ENCODE measurements around the gene ADORA1. TPM values are rescaled to one million over a fixed set of nuclear protein-coding genes. Genes with fewer than 3 reads are reported as not detected.

ADORA1 gene
- total and polyA plus RNA-seq, 2 donors (not counting 3 experiments of a cell fraction or from before 2014, with no cell fraction given): 0.15 TPM; not detected in 1

DNA sequence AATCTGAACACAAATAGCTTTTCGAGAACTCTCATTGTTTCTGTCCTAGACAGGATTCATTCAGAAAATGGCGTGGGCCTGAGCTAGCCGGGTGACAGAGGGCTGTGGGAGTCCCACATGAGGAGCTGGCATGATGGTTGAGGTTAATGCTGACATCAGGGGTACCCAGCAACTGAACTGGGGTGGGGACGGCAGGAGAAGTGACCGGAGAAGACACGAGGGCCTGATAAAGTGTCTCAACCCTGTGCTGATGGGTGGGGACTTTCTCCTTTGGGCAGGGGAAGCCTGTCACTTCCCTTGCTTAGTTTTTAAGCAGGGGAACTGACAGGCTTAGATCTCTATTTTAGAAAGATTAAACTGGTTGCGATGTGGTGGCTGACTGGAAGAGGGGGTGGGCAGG is 87.3 kb downstream of the ADORA1 start:
- TF ChIP-seq POLR2AphosphoS5 (IDR thresholded peaks at IDR 0.05; ENCODE audit: insufficient read depth, low read depth, low read length): no peak
- no peak for TF ChIP-seq JUN (IDR thresholded peaks at IDR 0.05; ENCODE audit: borderline replicate concordance, insufficient read depth, insufficient read length, low read depth)
- TF ChIP-seq MYC (IDR thresholded peaks at IDR 0.05; ENCODE audit: low read depth, low read length): no peak
- TF ChIP-seq GATA2 (IDR thresholded peaks at IDR 0.05; ENCODE audit: insufficient read depth, insufficient read length, low read depth, low read length): no peak
- TF ChIP-seq, protein P1, sequence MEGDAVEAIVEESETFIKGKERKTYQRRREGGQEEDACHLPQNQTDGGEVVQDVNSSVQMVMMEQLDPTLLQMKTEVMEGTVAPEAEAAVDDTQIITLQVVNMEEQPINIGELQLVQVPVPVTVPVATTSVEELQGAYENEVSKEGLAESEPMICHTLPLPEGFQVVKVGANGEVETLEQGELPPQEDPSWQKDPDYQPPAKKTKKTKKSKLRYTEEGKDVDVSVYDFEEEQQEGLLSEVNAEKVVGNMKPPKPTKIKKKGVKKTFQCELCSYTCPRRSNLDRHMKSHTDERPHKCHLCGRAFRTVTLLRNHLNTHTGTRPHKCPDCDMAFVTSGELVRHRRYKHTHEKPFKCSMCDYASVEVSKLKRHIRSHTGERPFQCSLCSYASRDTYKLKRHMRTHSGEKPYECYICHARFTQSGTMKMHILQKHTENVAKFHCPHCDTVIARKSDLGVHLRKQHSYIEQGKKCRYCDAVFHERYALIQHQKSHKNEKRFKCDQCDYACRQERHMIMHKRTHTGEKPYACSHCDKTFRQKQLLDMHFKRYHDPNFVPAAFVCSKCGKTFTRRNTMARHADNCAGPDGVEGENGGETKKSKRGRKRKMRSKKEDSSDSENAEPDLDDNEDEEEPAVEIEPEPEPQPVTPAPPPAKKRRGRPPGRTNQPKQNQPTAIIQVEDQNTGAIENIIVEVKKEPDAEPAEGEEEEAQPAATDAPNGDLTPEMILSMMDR (IDR thresholded peaks at IDR 0.05; ENCODE audit: extremely low read depth in 1 of 2, insufficient read depth in 1 of 2, low read depth in 1 of 2, low read length in 2 of 2): no peak
- TF ChIP-seq, protein P2, sequence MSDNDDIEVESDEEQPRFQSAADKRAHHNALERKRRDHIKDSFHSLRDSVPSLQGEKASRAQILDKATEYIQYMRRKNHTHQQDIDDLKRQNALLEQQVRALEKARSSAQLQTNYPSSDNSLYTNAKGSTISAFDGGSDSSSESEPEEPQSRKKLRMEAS (IDR thresholded peaks at IDR 0.05; ENCODE audit: insufficient read depth, insufficient read length): no peak
- TF ChIP-seq FOS (IDR thresholded peaks at IDR 0.05; ENCODE audit: borderline replicate concordance, insufficient read depth, low read length): no peak
- no peak for TF ChIP-seq EZH2 (IDR thresholded peaks at IDR 0.05; ENCODE audit: borderline replicate concordance, low read depth, low read length, severe bottlenecking)
- no peak for TF ChIP-seq POLR2A (IDR thresholded peaks at IDR 0.05; ENCODE audit: low read depth, low read length)
- intact Hi-C loops (cut with micrococcal nuclease) (no loop called here), dilution Hi-C loops (cut with MboI; ENCODE audit: extremely low pct_ligation_motif_present, low sequenced_read_pairs) (no loop called here)

More for the DNA sequence above, 87.3 kb downstream of the ADORA1 start:
- no TSS peak for BruUV-seq (replicated peaks)
- H3K9me3 ChIP-seq (replicated peaks; ENCODE audit: control insufficient read depth, insufficient read depth, low read length): no peaks in the 10 kb centered on the region
- H3K79me2 ChIP-seq (ENCODE audit: control insufficient read depth, insufficient read depth, low read length): no peaks in the 10 kb centered on the region
- H3K27ac ChIP-seq (ENCODE audit: insufficient read depth, low read depth, low read length): no peak overlapping the region
- H4K20me1 ChIP-seq (replicated peaks; ENCODE audit: control insufficient read depth, extremely low read depth, insufficient read depth, low read length): no peaks in the 10 kb centered on the region
- ChIA-PET CTCF (interaction anchor here (0.9 to 8.7 kb wide), 14 partner anchors 8 to 187 kb away, joined by 3 to 363 read pairs (median 13); partner anchors contain the start of gene MYOG), POLR2A (no interaction called here)
- no peak overlapping the region for H3K9ac ChIP-seq (replicated peaks; ENCODE audit: extremely low read depth, insufficient read depth, low read length)
- H3K4me1 ChIP-seq (ENCODE audit: control insufficient read depth, extremely low read depth, insufficient read depth, low read length): no peaks in the 10 kb centered on the region
- no peaks in the 10 kb centered on the region for H3K9me1 ChIP-seq (replicated peaks; ENCODE audit: control insufficient read depth, extremely low read depth, insufficient read depth, low read length)
- no peak overlapping the region for H3K4me3 ChIP-seq (replicated peaks in 1 of 3; ENCODE audit: insufficient read depth in 1 of 3, low read depth in 1 of 3, low read length in 3 of 3)
- H3K36me3 ChIP-seq (ENCODE audit: control insufficient read depth in 2 of 2, extremely low read depth in 1 of 2, insufficient read depth in 2 of 2, low read length in 2 of 2): no peaks in the 10 kb centered on the region
- H2AFZ ChIP-seq (ENCODE audit: low read depth, low read length): no peak overlapping the region
- FAIRE-seq: no peak
- DNase-seq (ENCODE audit: low read depth, low spot score): no peak
- no peak overlapping the region for H3K4me2 ChIP-seq (ENCODE audit: insufficient read depth, low read length)
- peaks cover 1 to 6% of the 10 kb centered on the region in 2 experiments for H3K27me3 ChIP-seq (ENCODE audit: control insufficient read depth in 2 of 2, insufficient read depth in 2 of 2, low read length in 2 of 2)
